Retinal pigment epithelial cell (primary cell): Measurements from ENCODE around the gene FNDC3B.

ENCODE experiments used
- DNase-seq: peaks from one replicate; pipeline ENCODE4 v3.0.0-alpha.2; 2010; ENCODE audit warnings: low read depth
- H3K4me3 ChIP-seq: 2 replicates; pipeline ENCODE4 v1.5.1; 2011; ENCODE audit warnings: mild to moderate bottlenecking, low read length, control low read depth, moderate library complexity
- CTCF ChIP-seq: conservative IDR thresholded peaks from 2 replicates; pipeline ENCODE4 v1.5.1; 2011; ENCODE audit warnings: low read depth, low read length, control low read depth, inconsistent platforms

The FNDC3B gene

GRCh38 chr3:172184106-172184822, 144.9 kb downstream of the FNDC3B start:
- TF ChIP-seq CTCF, result no peak
- DNase-seq, result no peak
- no peak overlapping the region for H3K4me3 ChIP-seq

GRCh38 chr3:172185907-172186306, 146.5 kb downstream of the FNDC3B start:
- TF ChIP-seq CTCF, result no peak

GRCh38 chr3:172186607-172187006, 147.2 kb downstream of the FNDC3B start:
- no peak for DNase-seq
- no peak for TF ChIP-seq CTCF

More at GRCh38 chr3:172185907-172186306, 146.5 kb downstream of the FNDC3B start:
- DNase-seq, result no peak
- H3K4me3 ChIP-seq, result no peak overlapping the region

GRCh38 chr3:172187511-172187910, 148.1 kb downstream of the FNDC3B start:
- DNase-seq, result no peak
- no peak overlapping the region for H3K4me3 ChIP-seq

More at GRCh38 chr3:172186607-172187006, 147.2 kb downstream of the FNDC3B start:
- no peak overlapping the region for H3K4me3 ChIP-seq

GRCh38 chr3:172188511-172188910, 149.1 kb downstream of the FNDC3B start:
- TF ChIP-seq CTCF, result no peak
- no peak overlapping the region for H3K4me3 ChIP-seq
- no peak for DNase-seq

More at GRCh38 chr3:172187511-172187910, 148.1 kb downstream of the FNDC3B start:
- no peak for TF ChIP-seq CTCF

GRCh38 chr3:172189213-172189612, 149.8 kb downstream of the FNDC3B start:
- no peak overlapping the region for H3K4me3 ChIP-seq
- TF ChIP-seq CTCF, result no peak
- DNase-seq, result no peak

- no peak overlapping the region for H3K4me3 ChIP-seq
- no peak for DNase-seq
- TF ChIP-seq CTCF, result no peak
These were observed 150.7 kb downstream of the FNDC3B start for GRCh38 chr3:172189987-172190603.
